GM23248 (cell line): ENCODE data around the gene AHI1.

Source experiments
- EZH2 ChIP-seq: fragments of 200-600 bp; sonication (generic); IDR thresholded peaks from 2 replicates; pipeline ENCODE4 v1.6.1; 2018; ENCODE audit warnings: antibody characterized with exemption, mild to moderate bottlenecking; ENCODE audit not compliant: insufficient read depth, poor library complexity, severe bottlenecking
- EZH2phosphoT487 ChIP-seq: fragments of 200-600 bp; sonication (generic); IDR thresholded peaks from 2 replicates; pipeline ENCODE4 v1.6.1; 2018; ENCODE audit warnings: antibody characterized with exemption, moderate library complexity, mild to moderate bottlenecking, low read depth; ENCODE audit not compliant: insufficient read depth

DNA sequence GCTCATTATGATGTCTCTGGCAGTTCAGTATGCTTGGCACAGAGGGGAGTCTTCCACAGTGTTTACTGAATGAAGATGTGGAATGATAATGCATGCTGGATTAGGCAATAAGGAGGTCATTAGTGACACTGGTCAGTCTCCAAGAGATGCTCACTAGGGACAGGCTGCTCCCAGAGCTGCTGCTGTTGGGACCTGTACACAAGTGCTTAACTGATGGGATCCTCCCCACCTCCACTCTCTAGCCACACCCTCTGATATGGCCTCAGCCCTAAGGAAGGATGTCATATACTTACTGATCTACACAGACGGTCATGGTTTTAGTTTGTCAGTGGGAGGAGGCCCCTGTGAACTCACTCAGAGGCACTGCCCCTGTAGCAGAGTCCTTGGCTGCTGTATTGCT lies 243.1 kb downstream of the AHI1 start:
- TF ChIP-seq EZH2 = no peak
- no peak for TF ChIP-seq EZH2phosphoT487
